Measurements from ENCODE around the gene GHDC.
"Not testable (repeated sequence)": the region's sequence is repeated elsewhere in the genome, so short reads cannot be mapped to it uniquely, and the experiment has no call there.

Gene GHDC

DNA sequence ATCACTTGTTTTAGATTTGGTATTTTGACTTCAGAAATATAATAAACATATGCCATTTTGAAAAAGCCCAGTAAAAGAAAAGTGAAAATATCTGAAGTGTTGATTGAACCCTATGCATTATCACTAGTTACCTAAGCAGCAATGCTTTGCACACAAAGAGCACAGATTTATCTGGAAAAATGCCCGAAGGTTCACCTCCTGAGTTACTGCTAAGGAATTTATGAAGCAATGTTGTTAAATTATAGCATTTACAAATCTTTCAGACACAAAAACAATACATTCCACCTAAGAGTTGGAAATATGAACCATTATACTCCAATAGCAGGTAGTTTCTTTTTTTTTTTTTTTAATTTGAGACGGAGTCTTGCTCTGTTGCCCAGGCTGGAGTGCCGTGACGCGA is 38.9 kb upstream of the GHDC start:
- no peak for DNase-seq (ENCODE audit: low read depth)
- TF ChIP-seq, protein P1, sequence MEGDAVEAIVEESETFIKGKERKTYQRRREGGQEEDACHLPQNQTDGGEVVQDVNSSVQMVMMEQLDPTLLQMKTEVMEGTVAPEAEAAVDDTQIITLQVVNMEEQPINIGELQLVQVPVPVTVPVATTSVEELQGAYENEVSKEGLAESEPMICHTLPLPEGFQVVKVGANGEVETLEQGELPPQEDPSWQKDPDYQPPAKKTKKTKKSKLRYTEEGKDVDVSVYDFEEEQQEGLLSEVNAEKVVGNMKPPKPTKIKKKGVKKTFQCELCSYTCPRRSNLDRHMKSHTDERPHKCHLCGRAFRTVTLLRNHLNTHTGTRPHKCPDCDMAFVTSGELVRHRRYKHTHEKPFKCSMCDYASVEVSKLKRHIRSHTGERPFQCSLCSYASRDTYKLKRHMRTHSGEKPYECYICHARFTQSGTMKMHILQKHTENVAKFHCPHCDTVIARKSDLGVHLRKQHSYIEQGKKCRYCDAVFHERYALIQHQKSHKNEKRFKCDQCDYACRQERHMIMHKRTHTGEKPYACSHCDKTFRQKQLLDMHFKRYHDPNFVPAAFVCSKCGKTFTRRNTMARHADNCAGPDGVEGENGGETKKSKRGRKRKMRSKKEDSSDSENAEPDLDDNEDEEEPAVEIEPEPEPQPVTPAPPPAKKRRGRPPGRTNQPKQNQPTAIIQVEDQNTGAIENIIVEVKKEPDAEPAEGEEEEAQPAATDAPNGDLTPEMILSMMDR (conservative IDR thresholded peaks at IDR 0.05; ENCODE audit: low read depth, low read length), result no peak
- no peak overlapping the region for H3K4me3 ChIP-seq (ENCODE audit: low read length)

GRCh38 chr17:42230225-42230624 is 35.9 kb upstream of the GHDC start:
- no peak for DNase-seq (ENCODE audit: low read depth)
- no peak overlapping the region for H3K4me3 ChIP-seq (ENCODE audit: low read length)

GRCh38 chr17:42227849-42228700 is 33.8 kb upstream of the GHDC start:
- TF ChIP-seq, protein P1 (conservative IDR thresholded peaks at IDR 0.05; ENCODE audit: low read depth, low read length), result no peak
- H3K4me3 ChIP-seq (ENCODE audit: low read length), result no peak overlapping the region
- no peak for DNase-seq (ENCODE audit: low read depth)

More at GRCh38 chr17:42230225-42230624, 35.9 kb upstream of the GHDC start:
- TF ChIP-seq, protein P1 (conservative IDR thresholded peaks at IDR 0.05; ENCODE audit: low read depth, low read length), result no peak

GRCh38 chr17:42225646-42226045 is 31.4 kb upstream of the GHDC start:
- TF ChIP-seq, protein P1 (conservative IDR thresholded peaks at IDR 0.05; ENCODE audit: low read depth, low read length), result no peak
- no peak for DNase-seq (ENCODE audit: low read depth)
- H3K4me3 ChIP-seq (ENCODE audit: low read length), result no peak overlapping the region

DNA sequence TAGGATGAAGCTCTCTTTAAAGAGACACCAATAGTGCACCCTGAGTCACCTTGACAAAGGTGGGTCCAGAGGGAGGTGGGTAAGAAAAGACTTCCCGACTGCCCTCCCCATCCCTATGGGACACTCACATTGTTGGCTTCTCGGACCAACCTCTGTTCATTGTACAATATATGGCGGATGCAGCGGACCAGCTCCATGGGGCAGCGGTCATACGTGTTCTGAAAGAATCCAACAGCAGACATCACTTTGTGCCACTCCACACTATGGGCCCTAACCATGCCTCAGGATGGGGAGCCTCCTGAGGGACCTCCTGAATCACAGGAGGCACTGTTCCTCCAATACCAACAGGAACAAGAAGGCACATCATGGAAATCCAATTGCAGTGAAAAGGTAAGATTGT is 30.4 kb upstream of the GHDC start:
- TF ChIP-seq, protein P1 (conservative IDR thresholded peaks at IDR 0.05; ENCODE audit: low read depth, low read length), result no peak
- no peak overlapping the region for H3K4me3 ChIP-seq (ENCODE audit: low read length)
- no peak for DNase-seq (ENCODE audit: low read depth)

GRCh38 chr17:42221886-42222745 is 27.8 kb upstream of the GHDC start:
- no peak for DNase-seq (ENCODE audit: low read depth)
- TF ChIP-seq, protein P1 (conservative IDR thresholded peaks at IDR 0.05; ENCODE audit: low read depth, low read length), result peak; percentile 79
- no peak overlapping the region for H3K4me3 ChIP-seq (ENCODE audit: low read length)

GRCh38 chr17:42219280-42219679 is 25.0 kb upstream of the GHDC start:
- not testable (repeated sequence) for H3K4me3 ChIP-seq (ENCODE audit: low read length); DNase-seq (ENCODE audit: low read depth)
